ENCODE measurements around the gene PAM. TPM values are rescaled to one million over a fixed set of nuclear protein-coding genes. Genes with fewer than 3 reads are reported as not detected.
A peak's percentile ranks its signal among the peaks of the same experiment; 100 is the strongest.

The PAM gene
- total RNA-seq, 1 experiment from 2014 or later: 257 TPM

DNA sequence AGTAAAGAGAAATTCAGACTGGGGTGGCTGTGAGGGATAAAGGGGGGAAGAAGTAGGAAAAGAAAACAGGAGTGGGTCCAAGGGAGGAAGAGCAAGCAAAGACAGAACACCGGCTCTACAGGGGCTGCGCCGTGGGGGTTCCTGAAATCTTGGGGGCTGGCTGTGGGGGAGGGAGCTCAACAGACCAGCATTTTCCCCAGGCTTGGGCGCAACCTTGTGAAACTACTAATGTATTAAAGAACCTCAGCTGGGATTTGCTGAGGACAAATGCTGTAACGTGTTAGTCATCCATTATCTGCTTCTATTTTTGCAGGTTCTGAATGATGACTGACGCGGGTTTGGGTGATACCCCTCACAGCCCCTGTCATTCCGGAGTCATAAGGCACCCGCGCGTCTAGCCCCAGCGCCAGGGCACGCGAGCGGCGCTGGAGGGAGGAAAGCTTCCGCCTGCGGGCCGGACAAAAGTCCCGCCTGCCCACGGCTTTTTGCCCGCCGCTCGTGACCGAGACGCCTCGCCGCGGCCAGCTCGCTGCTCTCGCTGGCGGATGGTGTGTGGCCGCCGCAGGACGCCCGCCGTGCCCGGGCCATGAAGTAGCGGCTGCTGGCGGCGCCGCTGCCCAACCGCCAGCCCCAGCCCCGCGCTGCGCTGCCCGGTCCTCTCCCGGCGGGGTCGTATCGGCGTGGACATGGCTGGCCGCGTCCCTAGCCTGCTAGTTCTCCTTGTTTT is 110.6 kb downstream of the PAM start (continued):
- TF ChIP-seq ELF1 (IDR thresholded peaks at IDR 0.05; ENCODE audit: borderline replicate concordance, low read depth): no peak; the same call in 1 of the 2 replicates
- TF ChIP-seq RAD21 (IDR thresholded peaks at IDR 0.05; ENCODE audit: low read depth): 0 out of 2 replicates have a peak, but pooled peaks have one; percentile 22
- peak; percentile 93 for TF ChIP-seq TCF7L2 (IDR thresholded peaks at IDR 0.05; ENCODE audit: borderline replicate concordance, extremely low read depth, insufficient read depth, insufficient read length)
- no peak for TF ChIP-seq EZH2phosphoT487 (IDR thresholded peaks at IDR 0.05; ENCODE audit: borderline replicate concordance)
- peak; percentile 54 for TF ChIP-seq POLR2A (IDR thresholded peaks at IDR 0.05; ENCODE audit: borderline replicate concordance, extremely low read depth, insufficient read depth, insufficient read length)
- peak; percentile 66 for TF ChIP-seq SP1 (IDR thresholded peaks at IDR 0.05; ENCODE audit: low read depth)
- TF ChIP-seq, protein P1, sequence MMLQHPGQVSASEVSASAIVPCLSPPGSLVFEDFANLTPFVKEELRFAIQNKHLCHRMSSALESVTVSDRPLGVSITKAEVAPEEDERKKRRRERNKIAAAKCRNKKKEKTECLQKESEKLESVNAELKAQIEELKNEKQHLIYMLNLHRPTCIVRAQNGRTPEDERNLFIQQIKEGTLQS (IDR thresholded peaks at IDR 0.05): no peak; the same call in 1 of the 2 replicates
- peak; percentile 20 for TF ChIP-seq YY1 (IDR thresholded peaks at IDR 0.05; ENCODE audit: extremely low read depth, insufficient replicate concordance, low read depth, low read length)
- no peak for TF ChIP-seq ZNF274 (IDR thresholded peaks at IDR 0.05; ENCODE audit: low read depth, low read length)
- TF ChIP-seq, protein P2, sequence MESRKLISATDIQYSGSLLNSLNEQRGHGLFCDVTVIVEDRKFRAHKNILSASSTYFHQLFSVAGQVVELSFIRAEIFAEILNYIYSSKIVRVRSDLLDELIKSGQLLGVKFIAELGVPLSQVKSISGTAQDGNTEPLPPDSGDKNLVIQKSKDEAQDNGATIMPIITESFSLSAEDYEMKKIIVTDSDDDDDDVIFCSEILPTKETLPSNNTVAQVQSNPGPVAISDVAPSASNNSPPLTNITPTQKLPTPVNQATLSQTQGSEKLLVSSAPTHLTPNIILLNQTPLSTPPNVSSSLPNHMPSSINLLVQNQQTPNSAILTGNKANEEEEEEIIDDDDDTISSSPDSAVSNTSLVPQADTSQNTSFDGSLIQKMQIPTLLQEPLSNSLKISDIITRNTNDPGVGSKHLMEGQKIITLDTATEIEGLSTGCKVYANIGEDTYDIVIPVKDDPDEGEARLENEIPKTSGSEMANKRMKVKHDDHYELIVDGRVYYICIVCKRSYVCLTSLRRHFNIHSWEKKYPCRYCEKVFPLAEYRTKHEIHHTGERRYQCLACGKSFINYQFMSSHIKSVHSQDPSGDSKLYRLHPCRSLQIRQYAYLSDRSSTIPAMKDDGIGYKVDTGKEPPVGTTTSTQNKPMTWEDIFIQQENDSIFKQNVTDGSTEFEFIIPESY (IDR thresholded peaks at IDR 0.05; ENCODE audit: extremely low read depth, insufficient replicate concordance, low read length): peak; percentile 11

- Histone ChIP-seq H3K9ac (ENCODE audit: low read length) (peak overlapping the region; percentile 90), H3K4me1 (ENCODE audit: control insufficient read depth in 1 of 2, insufficient read depth in 2 of 2, low read length in 2 of 2) (peaks cover 48 to 65% of the 10 kb centered on the region in 2 experiments), H3K36me3 (ENCODE audit: control insufficient read depth in 1 of 2, insufficient read depth in 2 of 2, low read length in 2 of 2) (peaks cover 0 to 9% of the 10 kb centered on the region in 2 experiments; a peak in 2 of 4 replicates), H3K4me2 (ENCODE audit: low read length) (peak overlapping the region; percentile 91), H3K79me2 (ENCODE audit: insufficient read depth, low read length) (peaks cover 52% of the 10 kb centered on the region), H3K27ac (ENCODE audit: low read depth, low read length) (peak overlapping the region; percentile 99), H3K27me3 (ENCODE audit: insufficient read depth, low read length) (no peaks in the 10 kb centered on the region), H3K4me3 (replicated peaks in 1 of 2; ENCODE audit: low read depth in 1 of 2, low read length in 2 of 2) (peak overlapping the region; percentile 68 to 80), H3K9me2 (ENCODE audit: insufficient read depth) (no peaks in the 10 kb centered on the region), H3K9me3 (ENCODE audit: control insufficient read depth in 1 of 2, insufficient read depth in 1 of 2, low read depth in 1 of 2, low read length in 2 of 2) (no peaks in the 10 kb centered on the region), H4K20me1 (ENCODE audit: insufficient read depth) (no peaks in the 10 kb centered on the region), H2AFZ (ENCODE audit: low read depth, low read length, poor library complexity, severe bottlenecking) (no peak overlapping the region)
- intact Hi-C loops (cut with micrococcal nuclease): loop anchor here (5.0 kb wide), 2 partner anchors 46 to 91 kb away; no protein-coding TSS in a partner anchor
- ChIA-PET RAD21 (ENCODE audit: low non-redundant PET in 1 of 2, low total read pairs in 2 of 2, uncharacterized antibody in 2 of 2, unreplicated experiment in 2 of 2) (interaction anchor here in 1 of 2 experiments (0.6 kb wide), 1 partner anchor 35 kb away, joined by 3 read pairs; no protein-coding TSS in a partner anchor), CTCF (interaction anchor here (2.1 kb wide), 1 partner anchor 185 kb away, joined by 8 read pairs; no protein-coding TSS in a partner anchor), POLR2A (interaction anchor here (1.0 to 1.7 kb wide), 4 partner anchors 44 to 184 kb away, joined by 3 to 7 read pairs (median 4); no protein-coding TSS in a partner anchor)
- BruUV-seq (replicated peaks): no TSS peak
- ATAC-seq (0 out of 2 replicates have a peak, but pooled peaks have one; percentile 1), DNase-seq (ENCODE audit: low read depth, low spot score) (no peak)
- TF ChIP-seq, protein P2 (IDR thresholded peaks at IDR 0.05; ENCODE audit: extremely low read depth, insufficient replicate concordance, low read length): no peak
- no peak for TF ChIP-seq RAD21 (IDR thresholded peaks at IDR 0.05; ENCODE audit: low read depth)
- no peak for TF ChIP-seq POLR2A (IDR thresholded peaks at IDR 0.05; ENCODE audit: borderline replicate concordance, extremely low read depth, insufficient read depth, insufficient read length)
- no peak for TF ChIP-seq EGR1 (IDR thresholded peaks at IDR 0.05; ENCODE audit: low read depth)
- TF ChIP-seq YY1 (IDR thresholded peaks at IDR 0.05; ENCODE audit: extremely low read depth, insufficient replicate concordance, low read depth, low read length): no peak
- TF ChIP-seq, protein P3, sequence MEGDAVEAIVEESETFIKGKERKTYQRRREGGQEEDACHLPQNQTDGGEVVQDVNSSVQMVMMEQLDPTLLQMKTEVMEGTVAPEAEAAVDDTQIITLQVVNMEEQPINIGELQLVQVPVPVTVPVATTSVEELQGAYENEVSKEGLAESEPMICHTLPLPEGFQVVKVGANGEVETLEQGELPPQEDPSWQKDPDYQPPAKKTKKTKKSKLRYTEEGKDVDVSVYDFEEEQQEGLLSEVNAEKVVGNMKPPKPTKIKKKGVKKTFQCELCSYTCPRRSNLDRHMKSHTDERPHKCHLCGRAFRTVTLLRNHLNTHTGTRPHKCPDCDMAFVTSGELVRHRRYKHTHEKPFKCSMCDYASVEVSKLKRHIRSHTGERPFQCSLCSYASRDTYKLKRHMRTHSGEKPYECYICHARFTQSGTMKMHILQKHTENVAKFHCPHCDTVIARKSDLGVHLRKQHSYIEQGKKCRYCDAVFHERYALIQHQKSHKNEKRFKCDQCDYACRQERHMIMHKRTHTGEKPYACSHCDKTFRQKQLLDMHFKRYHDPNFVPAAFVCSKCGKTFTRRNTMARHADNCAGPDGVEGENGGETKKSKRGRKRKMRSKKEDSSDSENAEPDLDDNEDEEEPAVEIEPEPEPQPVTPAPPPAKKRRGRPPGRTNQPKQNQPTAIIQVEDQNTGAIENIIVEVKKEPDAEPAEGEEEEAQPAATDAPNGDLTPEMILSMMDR (IDR thresholded peaks at IDR 0.05 in 2 of 3, conservative IDR thresholded peaks at IDR 0.05 in 1 of 3; ENCODE audit: borderline replicate concordance in 1 of 3, insufficient read depth in 1 of 3, low read depth in 2 of 3, low read length in 2 of 3): no peak
- TF ChIP-seq ZNF274 (IDR thresholded peaks at IDR 0.05; ENCODE audit: low read depth, low read length): no peak
- TF ChIP-seq ELF1 (IDR thresholded peaks at IDR 0.05; ENCODE audit: borderline replicate concordance, low read depth): no peak
- TF ChIP-seq CEBPB (IDR thresholded peaks at IDR 0.05; ENCODE audit: low read depth): no peak
- no peak for TF ChIP-seq SIN3A (IDR thresholded peaks at IDR 0.05; ENCODE audit: low read depth)
- TF ChIP-seq CBX3 (IDR thresholded peaks at IDR 0.05; ENCODE audit: low read depth): no peak
Measured at GRCh38 chr5:102866237-102866600, 111.1 kb downstream of the PAM start.
